ENCODE data around the gene ENTREP1. TPM values are rescaled to one million over a fixed set of nuclear protein-coding genes. Genes with fewer than 3 reads are reported as not detected.

The ENTREP1 gene, protein sequence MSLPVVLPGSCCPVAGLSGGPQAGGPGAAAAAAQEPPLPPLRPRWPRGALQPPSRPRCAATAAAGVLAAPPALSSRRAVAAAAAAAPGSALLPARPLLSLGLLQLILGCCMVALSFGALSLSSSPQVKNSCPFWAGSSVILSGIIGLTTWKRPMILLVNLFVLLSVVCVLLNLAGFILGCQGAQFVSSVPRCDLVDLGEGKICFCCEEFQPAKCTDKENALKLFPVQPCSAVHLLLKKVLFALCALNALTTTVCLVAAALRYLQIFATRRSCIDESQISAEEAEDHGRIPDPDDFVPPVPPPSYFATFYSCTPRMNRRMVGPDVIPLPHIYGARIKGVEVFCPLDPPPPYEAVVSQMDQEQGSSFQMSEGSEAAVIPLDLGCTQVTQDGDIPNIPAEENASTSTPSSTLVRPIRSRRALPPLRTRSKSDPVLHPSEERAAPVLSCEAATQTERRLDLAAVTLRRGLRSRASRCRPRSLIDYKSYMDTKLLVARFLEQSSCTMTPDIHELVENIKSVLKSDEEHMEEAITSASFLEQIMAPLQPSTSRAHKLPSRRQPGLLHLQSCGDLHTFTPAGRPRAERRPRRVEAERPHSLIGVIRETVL
- total RNA-seq (under 1 TPM; 0.09 to 0.33 TPM), polyA plus RNA-seq (under 1 TPM; 0.07 to 0.14 TPM)

GRCh38 chr9:69324549-69325401 is at the start of gene ENTREP1:
ENTREP1 (plus strand) TSS chr9:69325215; CDS start chr9:69325310, 95 bp downstream.
- H3K27me3 ChIP-seq (ENCODE audit: control insufficient read depth in 4 of 4, insufficient read depth in 4 of 4, low read length in 3 of 4) = peaks cover 0 to 10% (median under 1%) of the 10 kb centered on the region in 4 donors
- H3K4me3 ChIP-seq (ENCODE audit: low read depth in 1 of 3, low read length in 3 of 3) = peak within 1 kb of the TSS in 2 of 3 donors; percentile 7 to 73
- peak; percentile 40 for DNase-seq (ENCODE audit: low spot score)
- no peak within 1 kb of the TSS for H3K9ac ChIP-seq (ENCODE audit: low read depth in 1 of 2, low read length in 2 of 2)
- WGBS = 2% methylated on average over 81 of the region's 81 CpGs
- H3K9me3 ChIP-seq (ENCODE audit: control insufficient read depth in 4 of 4, low read length in 3 of 4) = no peaks in the 10 kb centered on the region
- TF ChIP-seq FOXA1 (IDR thresholded peaks at IDR 0.05) = no peak
- TF ChIP-seq EGR1 (IDR thresholded peaks at IDR 0.05; ENCODE audit: low read depth in 2 of 2) = no peak
- no peak for TF ChIP-seq GABPA (IDR thresholded peaks at IDR 0.05 in 1 of 2, conservative IDR thresholded peaks at IDR 0.05 in 1 of 2)
- no peak for TF ChIP-seq HNF4G (IDR thresholded peaks at IDR 0.05)
- no peak for TF ChIP-seq NR2F2 (IDR thresholded peaks at IDR 0.05)
- TF ChIP-seq TAF1 (conservative IDR thresholded peaks at IDR 0.05) = no peak
- TF ChIP-seq, protein P1, sequence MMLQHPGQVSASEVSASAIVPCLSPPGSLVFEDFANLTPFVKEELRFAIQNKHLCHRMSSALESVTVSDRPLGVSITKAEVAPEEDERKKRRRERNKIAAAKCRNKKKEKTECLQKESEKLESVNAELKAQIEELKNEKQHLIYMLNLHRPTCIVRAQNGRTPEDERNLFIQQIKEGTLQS (IDR thresholded peaks at IDR 0.05) = no peak
- TF ChIP-seq SP1 (IDR thresholded peaks at IDR 0.05) = no peak
- TF ChIP-seq FOXA2 (IDR thresholded peaks at IDR 0.05) = no peak
- TF ChIP-seq JUND (IDR thresholded peaks at IDR 0.05) = no peak
- TF ChIP-seq RXRA (IDR thresholded peaks at IDR 0.05) = no peak
- TF ChIP-seq, protein P2, sequence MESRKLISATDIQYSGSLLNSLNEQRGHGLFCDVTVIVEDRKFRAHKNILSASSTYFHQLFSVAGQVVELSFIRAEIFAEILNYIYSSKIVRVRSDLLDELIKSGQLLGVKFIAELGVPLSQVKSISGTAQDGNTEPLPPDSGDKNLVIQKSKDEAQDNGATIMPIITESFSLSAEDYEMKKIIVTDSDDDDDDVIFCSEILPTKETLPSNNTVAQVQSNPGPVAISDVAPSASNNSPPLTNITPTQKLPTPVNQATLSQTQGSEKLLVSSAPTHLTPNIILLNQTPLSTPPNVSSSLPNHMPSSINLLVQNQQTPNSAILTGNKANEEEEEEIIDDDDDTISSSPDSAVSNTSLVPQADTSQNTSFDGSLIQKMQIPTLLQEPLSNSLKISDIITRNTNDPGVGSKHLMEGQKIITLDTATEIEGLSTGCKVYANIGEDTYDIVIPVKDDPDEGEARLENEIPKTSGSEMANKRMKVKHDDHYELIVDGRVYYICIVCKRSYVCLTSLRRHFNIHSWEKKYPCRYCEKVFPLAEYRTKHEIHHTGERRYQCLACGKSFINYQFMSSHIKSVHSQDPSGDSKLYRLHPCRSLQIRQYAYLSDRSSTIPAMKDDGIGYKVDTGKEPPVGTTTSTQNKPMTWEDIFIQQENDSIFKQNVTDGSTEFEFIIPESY (IDR thresholded peaks at IDR 0.05) = no peak
- no peak for TF ChIP-seq YY1 (IDR thresholded peaks at IDR 0.05)
- no peak for TF ChIP-seq RAD21 (IDR thresholded peaks at IDR 0.05)
- TF ChIP-seq HNF4A (conservative IDR thresholded peaks at IDR 0.05) = no peak
- TF ChIP-seq CTCF (IDR thresholded peaks at IDR 0.05; ENCODE audit: low read depth, low read length, missing input control) = no peak
- no peak for TF ChIP-seq MAX (IDR thresholded peaks at IDR 0.05)
- TF ChIP-seq, protein P3, sequence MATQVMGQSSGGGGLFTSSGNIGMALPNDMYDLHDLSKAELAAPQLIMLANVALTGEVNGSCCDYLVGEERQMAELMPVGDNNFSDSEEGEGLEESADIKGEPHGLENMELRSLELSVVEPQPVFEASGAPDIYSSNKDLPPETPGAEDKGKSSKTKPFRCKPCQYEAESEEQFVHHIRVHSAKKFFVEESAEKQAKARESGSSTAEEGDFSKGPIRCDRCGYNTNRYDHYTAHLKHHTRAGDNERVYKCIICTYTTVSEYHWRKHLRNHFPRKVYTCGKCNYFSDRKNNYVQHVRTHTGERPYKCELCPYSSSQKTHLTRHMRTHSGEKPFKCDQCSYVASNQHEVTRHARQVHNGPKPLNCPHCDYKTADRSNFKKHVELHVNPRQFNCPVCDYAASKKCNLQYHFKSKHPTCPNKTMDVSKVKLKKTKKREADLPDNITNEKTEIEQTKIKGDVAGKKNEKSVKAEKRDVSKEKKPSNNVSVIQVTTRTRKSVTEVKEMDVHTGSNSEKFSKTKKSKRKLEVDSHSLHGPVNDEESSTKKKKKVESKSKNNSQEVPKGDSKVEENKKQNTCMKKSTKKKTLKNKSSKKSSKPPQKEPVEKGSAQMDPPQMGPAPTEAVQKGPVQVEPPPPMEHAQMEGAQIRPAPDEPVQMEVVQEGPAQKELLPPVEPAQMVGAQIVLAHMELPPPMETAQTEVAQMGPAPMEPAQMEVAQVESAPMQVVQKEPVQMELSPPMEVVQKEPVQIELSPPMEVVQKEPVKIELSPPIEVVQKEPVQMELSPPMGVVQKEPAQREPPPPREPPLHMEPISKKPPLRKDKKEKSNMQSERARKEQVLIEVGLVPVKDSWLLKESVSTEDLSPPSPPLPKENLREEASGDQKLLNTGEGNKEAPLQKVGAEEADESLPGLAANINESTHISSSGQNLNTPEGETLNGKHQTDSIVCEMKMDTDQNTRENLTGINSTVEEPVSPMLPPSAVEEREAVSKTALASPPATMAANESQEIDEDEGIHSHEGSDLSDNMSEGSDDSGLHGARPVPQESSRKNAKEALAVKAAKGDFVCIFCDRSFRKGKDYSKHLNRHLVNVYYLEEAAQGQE (IDR thresholded peaks at IDR 0.05) = no peak
- peaks cover 3 to 13% (median 6%) of the 10 kb centered on the region in 4 donors for H3K4me1 ChIP-seq (ENCODE audit: control insufficient read depth in 4 of 4, insufficient read depth in 4 of 4, low read length in 3 of 4)
- no peak within 1 kb of the TSS for H3K27ac ChIP-seq (ENCODE audit: low read depth in 1 of 2, low read length in 2 of 2)
- no peaks in the 10 kb centered on the region for H3K36me3 ChIP-seq (ENCODE audit: control insufficient read depth in 4 of 4, insufficient read depth in 3 of 4, low read depth in 1 of 4, low read length in 3 of 4)
